T-helper 22 cell (primary cell): Measurements from ENCODE around the gene SNX9.
"Not testable (repeated sequence)": the region's sequence is repeated elsewhere in the genome, so short reads cannot be mapped to it uniquely, and the experiment has no call there.

Experiments used
- DNase-seq: peaks from one replicate; pipeline ENCODE4 v3.0.0-alpha.2; 2020; ENCODE audit warnings: low read depth

SNX9 gene

GRCh38 chr6:157831424-157832249 lies 8.6 kb downstream of the SNX9 start:
- no peak for DNase-seq

DNA sequence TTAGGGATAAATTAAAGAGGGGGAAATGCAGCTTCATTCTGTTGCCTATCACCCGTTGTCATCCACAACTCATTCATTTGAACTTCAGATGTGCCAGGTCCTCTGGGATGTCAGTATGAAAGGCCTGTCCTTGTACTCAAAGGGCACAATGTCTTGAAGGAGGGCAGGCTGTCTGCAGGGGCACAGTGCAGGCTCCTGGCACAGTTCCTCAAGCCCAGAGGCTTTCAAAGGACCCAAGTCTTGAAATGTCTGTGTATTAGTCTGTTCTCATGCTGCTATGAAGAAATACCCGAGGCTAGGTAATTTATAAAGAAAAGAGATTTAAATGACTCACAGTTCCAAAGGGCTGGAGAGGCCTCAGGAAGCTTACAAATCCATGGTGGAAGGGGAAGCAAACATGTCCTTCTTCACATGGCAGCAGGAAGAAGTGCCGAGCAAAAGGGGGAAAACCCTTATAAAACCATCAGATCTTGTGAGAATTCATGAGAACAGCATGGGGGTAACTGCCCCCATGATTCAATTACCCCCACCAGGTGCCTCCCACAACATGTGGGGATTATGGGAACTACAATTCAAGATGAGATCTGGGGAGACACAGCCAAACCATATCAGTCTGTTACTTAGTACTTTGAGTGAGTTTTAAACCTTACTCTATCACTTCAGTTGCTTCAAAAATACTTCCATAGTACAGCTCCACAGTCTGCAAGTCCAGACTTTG lies 9.4 kb downstream of the SNX9 start:
- no peak for DNase-seq

GRCh38 chr6:157834549-157834948 lies 11.5 kb downstream of the SNX9 start:
- no peak for DNase-seq

DNA sequence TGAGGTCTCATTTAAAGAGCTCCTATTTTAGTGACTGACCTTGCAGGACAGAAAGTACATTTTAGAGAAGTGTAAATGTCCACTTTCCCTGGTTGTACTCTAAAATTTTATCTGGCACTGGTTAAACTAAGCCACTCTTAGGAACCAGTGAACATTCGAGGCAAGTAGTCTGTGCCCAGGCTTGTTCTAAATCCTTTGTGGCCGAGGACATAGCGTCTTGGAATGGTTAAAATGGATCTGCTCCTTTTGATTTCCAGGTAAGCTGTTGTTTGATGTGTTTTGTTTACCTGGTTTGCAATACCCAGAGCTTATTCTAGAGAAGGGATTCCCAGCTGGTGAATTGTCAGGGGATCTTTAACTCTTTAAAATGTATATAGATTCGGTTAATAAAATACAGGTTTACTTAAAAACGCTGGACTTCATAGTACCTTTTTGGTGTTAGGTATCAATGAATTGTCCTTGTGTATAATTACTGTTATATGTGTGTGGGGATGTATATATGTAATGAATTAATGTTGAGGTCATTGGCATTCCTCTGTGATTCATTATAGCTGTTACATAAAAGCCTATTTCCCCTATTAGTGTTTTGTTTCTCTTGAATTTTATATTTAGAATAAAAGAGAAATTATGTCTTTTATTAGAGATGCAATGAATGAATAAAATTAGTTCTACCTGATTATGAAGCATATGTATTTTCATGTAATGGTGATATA lies 15.8 kb downstream of the SNX9 start:
- no peak for DNase-seq

GRCh38 chr6:157839606-157840005 lies 16.6 kb downstream of the SNX9 start:
- no peak for DNase-seq

- DNase-seq, result no peak
These were observed 17.2 kb downstream of the SNX9 start for GRCh38 chr6:157840261-157840660.

DNA sequence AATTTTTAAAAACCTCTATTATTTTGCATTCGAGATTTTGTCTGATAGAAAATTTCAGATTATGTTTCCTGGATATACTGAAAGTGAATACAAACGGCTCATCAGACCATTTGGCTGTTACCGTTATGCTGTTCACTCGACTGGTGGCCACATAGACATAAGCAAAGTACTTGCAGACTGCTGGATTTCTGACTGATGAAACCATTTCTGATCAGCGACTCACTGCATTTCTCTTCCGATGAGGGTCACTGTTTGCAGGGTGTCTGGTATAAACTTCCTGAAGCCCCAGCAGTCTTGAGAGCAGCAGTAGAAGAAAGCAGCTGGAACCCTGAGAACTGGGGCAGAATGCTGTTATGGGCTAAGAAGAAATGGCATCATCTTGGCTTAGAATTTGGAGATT lies 17.7 kb downstream of the SNX9 start:
- DNase-seq, result no peak

- DNase-seq, result no peak
These were observed 18.3 kb downstream of the SNX9 start for GRCh38 chr6:157841211-157841840.

DNA sequence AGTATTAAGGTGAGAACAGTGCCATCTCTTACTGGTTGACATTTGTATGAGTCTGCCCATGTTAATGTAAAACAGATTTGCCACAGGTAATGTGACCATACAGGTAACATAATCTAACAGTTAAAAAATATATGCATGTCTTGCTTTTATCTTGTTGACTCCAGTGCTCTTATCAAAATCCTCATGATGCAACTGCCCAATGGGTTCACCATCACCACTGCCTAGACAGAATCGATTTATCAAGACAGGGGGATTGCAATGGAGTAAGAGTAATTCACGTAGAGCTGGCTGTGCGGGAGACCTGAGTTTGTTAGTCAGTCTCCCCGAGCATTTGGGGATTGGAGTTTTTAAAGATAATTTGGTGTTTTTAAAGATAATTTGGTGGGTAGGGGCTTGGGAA lies 19.2 kb downstream of the SNX9 start:
- DNase-seq, result no peak

DNA sequence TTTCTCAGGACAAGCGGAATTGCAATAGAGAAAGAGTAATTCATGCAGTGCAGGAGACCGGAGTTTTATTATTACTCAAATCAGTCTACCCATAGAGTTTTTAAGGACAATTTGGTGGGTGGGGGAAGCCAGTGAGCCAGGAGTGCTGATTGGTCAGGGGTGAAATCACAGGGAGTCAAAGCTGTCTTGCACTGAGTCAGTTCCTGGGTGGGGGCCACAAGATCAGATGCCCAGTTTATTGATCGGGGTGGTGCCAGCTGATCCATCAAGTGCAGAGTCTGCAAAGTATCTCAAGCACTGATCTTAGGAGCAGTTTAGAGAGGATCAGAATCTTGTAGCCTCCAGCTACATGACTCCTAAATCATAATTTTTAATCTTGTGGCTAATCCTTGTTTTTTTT lies 21.1 kb downstream of the SNX9 start:
- not testable (repeated sequence) for DNase-seq

- no peak for DNase-seq
These were observed 22.6 kb downstream of the SNX9 start for GRCh38 chr6:157845493-157846259.

DNA sequence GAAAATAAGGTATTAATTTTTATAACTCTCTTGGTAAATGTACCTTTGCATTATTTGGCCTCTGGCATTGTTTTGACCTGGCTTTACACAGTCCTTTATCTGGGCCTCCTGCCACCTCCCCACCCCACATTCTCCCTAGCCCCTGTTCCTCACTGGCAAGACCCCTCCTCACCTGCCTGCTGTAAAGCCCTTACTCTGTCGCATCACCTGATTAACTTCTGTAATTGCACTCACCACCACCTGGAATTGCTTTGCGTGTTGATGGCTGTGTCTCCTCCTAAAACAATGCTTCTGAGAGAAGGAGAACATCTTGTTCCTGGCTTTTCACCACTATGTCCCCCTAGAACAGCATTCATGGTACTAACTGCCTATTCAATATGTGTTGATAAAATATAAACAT lies 24.8 kb downstream of the SNX9 start:
- no peak for DNase-seq

- DNase-seq, result no peak
These were observed 25.6 kb downstream of the SNX9 start for GRCh38 chr6:157848693-157849092.

- no peak for DNase-seq
These were observed 26.4 kb downstream of the SNX9 start for GRCh38 chr6:157849288-157850017.

- no peak for DNase-seq
These were observed 27.0 kb downstream of the SNX9 start for GRCh38 chr6:157850030-157850429.

- no peak for DNase-seq
These were observed 30.2 kb downstream of the SNX9 start for GRCh38 chr6:157853018-157853805.

DNA sequence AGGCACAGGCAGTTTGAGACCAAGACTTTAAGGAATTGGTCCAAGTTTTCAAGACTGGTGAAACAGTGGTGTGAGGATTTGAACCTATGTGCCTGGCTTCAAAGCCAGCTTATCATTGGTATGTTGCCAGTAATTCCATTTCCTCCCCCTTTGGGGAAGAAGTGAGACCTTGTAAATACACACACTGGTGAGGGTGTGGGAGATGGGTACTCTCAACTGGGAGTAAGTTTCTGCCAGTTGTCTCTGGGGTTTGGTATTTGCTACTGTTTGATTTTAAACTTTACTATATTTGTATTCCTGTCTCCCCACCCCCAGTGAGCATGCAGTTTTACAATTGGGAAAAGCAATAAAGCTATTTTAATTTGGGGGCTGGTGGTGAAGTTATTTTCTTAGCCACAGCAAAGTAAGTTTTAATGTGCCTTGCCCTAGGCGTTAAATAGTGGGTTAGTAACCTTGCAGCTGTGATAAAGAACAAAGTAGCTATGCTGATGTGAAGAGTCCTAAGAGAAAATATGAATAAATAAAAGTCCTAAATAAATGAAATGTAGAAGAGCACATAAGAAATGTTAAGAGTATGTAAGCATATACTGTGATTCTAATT lies 31.0 kb downstream of the SNX9 start:
- DNase-seq, result no peak

- no peak for DNase-seq
These were observed 32.3 kb downstream of the SNX9 start for GRCh38 chr6:157855325-157855724.

GRCh38 chr6:157855804-157856203 lies 32.8 kb downstream of the SNX9 start:
- DNase-seq, result not testable (repeated sequence)

- DNase-seq, result not testable (repeated sequence)
These were observed 35.6 kb downstream of the SNX9 start for GRCh38 chr6:157858664-157859063.
